GM21367 (cell line): ENCODE measurements around the gene COL4A3.
A peak's percentile ranks its signal among the peaks of the same experiment; 100 is the strongest.

Source experiments
- ATAC-seq: cut with Tn5 transposase; IDR thresholded peaks from one replicate; pipeline ENCODE4 v1.9.1; 2021; ENCODE audit not compliant: unreplicated experiment

The COL4A3 gene

GRCh38 chr2:227163998-227164762 is at the start of gene COL4A3, which contains the start of gene COL4A4:
COL4A3 (plus strand) TSS chr2:227164624; CDS start chr2:227164727, 103 bp downstream.
COL4A4 (minus strand) TSS chr2:227164205; CDS start chr2:227147483, 16,722 bp downstream.
- peak; percentile 59 for ATAC-seq

GRCh38 chr2:227115761-227116160 is 48.7 kb upstream of the COL4A3 start:
- ATAC-seq = no peak

DNA sequence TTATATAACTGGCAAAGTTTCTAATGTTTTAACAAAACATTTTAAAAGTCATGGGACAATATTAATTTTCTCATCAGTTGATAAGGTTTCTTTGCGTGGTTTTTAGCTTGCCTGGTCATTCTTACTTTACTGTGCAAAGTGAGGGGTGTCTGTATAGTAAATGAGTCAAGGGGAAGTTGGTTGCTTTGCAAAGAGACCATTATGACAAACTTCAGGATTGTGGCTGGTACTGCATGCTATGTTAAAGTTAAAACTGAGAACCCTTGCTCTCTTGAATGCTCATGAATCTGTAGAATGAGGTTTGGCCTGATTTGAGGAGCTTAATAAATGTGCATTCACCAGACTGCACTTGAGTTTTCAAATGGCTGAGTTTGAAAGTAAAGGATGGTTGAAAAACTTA is 47.4 kb upstream of the COL4A3 start:
- no peak for ATAC-seq

- no peak for ATAC-seq
Measured at GRCh38 chr2:227117852-227118251, 46.6 kb upstream of the COL4A3 start.

DNA sequence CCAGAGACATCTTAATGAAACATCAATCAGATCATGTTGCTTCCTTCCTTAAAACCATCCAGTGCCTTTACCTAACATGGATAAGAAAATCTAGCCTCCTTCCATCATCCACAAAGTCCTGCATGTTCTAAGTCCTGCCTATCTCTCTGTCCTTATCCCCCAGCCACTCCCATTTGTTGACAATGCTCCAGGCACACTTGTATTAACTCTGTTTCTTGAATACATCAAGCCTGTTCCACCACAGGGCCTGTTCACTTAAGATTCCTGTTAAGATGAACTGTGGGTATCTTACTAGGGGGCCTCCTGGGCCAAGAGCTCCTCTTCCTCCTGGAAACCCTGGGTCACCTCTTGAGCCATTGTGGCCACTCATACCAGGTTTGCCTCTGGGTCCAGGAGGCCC is 46.1 kb upstream of the COL4A3 start:
- no peak for ATAC-seq

- ATAC-seq = no peak
Measured at GRCh38 chr2:227123697-227124096, 40.7 kb upstream of the COL4A3 start.

GRCh38 chr2:227124811-227125210 is 39.6 kb upstream of the COL4A3 start:
- ATAC-seq = no peak

DNA sequence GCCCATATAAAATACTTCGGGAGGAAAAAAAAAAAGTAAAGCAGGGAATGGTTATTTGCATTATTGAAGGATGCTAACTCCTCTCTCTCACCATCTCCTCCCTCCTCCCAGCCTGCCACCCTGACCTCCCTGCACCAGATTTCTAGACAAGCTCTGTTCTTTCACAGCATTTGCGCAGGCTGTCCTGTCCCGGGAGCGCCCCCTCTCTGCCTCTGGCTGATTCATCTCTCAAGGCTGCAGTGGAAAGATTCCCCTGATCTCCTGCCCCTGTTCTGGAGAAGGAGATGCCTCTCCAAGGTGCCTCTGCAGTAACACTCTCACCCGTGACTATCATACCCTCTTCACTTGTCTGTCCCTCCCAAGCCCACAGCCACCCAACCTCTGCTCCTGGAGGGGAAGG is 38.9 kb upstream of the COL4A3 start:
- ATAC-seq = no peak

DNA sequence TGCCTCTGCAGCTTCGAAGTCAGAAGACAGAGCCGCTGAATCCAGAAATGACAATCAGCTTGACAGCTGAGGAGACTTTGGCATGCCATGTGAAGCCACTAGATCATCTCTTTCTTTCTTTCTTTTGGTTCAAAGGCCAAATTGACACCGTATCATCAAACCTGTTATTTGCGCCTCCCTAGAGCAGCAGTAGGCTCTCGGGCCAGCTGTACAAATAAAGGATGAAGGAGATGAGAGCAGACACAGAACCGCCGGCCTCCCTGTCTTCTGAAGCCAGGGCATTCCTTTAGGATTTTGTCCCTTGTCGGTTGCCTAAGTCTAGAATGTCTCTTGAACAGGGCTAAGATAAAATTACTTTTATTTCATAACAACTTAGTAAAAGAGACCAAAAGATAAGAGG is 37.2 kb upstream of the COL4A3 start:
- ATAC-seq = no peak

DNA sequence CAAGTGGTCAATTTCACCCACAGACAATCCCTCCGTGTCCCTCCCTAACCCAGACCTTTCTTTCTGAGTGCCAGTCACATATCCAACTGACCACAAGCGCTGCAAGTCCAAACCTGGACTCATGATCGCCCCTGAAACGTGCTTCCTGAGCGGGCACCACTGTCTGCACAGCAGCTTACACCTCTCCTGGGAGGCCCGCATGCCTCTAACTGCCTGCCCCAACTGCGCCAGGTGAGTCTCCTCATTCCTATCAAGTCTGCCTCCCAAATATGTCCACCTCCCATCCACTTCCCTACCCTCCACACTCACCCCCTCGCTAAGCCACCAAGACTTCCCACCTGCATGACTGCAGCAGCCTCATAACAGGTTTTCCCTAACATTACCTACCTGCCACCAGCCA is 33.8 kb upstream of the COL4A3 start:
- ATAC-seq = no peak

GRCh38 chr2:227132986-227133385 is 31.4 kb upstream of the COL4A3 start:
- no peak for ATAC-seq

- ATAC-seq = no peak
Measured at GRCh38 chr2:227134591-227134990, 29.8 kb upstream of the COL4A3 start.

DNA sequence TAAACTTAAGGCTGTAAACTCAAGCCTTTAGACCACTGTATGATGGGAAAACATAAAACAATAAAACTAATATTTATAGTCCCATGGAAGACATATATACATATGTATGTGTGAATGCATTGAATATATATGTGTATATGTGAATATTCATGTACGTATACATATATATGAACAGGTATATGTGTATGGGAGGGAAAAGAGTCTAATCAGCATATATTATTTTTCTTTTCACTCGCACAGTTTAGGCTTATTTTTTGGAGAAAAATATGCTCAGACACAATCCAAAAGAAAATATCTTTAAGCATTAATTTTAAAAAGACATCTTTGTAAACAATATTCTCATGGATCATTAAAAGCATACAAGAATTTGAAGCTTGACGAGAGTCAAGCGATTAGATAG is 23.1 kb upstream of the COL4A3 start:
- ATAC-seq = no peak

DNA sequence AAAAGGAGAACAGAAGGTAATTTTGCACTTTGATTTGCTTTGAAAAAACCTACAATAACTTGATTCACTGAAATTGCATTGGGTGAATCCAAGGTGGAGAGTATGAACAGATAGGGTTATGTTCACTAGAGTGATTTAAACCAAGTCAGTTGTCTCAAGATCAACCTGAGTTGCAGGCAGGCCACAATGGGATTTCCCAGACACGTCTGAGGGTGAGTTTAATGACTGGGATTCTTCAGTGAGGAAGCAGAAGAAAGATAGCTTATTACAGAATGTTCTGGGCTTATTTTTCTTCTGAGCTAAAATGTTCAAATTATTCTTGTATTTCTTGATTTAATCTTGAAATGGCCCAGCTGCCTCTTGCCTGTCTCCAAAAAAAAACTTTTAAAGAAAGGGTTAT is 20.5 kb upstream of the COL4A3 start:
- ATAC-seq = no peak

DNA sequence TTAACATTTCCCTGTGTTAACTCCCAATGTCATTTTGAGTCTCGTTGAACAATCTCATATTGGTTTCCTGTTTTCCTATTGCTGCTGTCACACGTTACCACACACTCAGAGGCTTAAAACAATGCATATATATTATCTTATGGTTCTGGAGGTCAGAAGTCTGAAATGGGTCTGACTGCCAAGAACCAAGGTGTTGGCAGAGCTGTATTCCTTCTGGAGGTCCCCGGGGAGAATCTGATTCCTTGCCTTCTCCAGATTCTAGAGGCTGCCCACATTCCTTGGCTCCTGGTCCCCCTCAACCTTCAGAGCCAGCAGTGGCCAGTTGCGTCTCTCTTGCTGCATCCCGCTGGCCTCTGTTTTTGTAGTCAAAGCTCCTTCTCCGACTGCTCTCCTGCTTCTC is 18.0 kb upstream of the COL4A3 start:
- ATAC-seq = no peak

DNA sequence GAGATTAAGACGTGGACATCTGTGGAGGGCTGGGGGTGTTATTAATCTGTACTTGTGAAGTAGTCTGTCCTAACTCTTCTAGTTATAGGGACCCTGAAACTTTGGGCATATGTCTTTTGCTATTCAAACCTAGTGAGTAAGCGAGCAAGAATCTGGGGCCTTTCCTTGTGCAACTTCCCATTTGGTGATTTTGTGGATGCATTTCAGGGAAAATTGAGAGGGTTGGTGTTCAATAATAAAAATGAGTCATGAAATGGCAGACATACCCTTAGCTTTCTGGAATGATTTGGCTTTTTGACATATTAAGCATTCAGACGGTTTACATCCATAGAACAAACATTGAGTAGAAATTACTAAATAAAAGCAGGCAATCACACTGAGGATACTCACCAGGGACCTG is 17.4 kb upstream of the COL4A3 start:
- ATAC-seq = no peak

- no peak for ATAC-seq
Measured at GRCh38 chr2:227148106-227148505, 16.3 kb upstream of the COL4A3 start.

DNA sequence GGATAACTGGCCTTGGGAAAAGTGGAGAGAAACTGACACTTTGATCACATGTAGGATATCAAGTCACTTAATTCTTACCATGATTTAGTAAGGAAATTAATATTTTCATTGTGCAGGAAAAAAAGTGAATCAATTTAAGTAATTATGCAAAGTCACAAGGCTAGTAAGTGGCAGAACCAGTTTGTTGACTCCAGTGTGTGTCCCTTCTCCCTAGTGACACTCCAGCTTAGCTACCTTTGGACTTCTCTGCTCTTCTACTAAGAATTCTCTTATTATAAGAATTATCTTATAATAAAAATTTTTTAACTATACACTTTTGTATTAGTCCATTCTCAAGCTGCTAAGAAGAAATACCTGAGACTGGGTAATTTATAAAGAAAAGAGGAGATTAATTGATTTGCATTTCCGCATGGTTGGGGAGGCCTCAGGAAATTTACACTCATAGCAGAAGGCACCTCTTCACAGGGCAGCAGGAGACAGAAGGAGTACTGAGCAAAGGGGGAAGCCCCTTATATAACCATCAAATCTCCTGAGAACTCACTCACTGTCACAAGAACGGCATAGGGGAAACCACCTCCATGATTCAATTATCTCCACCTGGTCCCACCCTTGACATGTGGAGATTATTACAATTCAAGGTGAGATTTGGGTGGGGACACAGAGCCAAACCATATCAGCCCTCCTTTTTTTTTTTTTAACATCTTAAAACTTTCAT is 14.0 kb upstream of the COL4A3 start:
- ATAC-seq = no peak

DNA sequence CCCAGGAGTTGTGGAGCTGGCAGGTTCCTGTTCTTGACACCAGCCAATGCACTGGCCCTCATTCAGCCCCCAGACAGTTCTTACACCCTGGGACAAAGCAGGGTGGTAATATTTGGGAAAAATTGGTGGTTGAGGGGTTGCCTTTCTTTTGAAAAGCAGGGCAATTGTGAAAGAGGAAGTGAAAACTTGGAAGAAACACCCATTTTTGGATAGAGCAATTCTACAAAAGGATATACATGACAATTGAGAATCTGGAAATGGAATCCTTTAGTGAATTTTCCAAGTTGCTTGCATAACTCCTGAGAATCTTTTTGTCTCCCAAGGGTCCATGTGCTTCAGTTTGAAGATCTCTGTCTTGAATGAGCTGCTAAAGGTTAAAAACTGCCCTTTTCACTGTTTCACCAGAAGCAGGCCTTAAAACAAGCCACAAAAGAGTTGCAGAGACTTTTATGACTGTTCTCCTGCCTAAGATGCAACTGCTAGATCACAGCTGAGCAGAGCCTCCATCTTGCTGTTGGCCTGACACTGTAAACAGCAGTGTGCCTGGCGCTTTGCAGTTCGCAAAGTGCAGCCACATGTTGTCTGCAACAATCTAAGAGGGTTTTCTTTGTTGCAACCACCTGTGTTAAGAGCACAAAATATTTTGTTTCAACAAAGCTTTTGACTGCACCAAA is 12.2 kb upstream of the COL4A3 start:
- no peak for ATAC-seq

DNA sequence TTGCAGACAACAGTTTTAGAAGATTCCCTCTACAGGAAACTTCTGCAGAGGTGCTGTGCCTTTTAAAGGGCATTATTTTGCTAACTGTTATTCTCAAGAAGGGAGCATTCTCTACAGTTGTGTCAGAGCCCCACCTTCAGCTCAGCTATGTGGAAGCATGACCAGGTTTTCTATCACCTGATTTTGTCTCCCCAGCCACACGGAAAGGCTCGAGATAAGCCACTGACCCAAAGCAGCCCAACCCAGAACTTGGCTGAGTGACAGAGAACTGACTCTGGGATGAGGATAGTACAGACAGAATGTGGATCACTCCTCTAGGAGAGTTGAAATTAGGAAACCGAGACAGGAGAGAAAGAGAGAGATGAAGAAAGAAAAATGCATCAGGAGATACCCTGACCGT is 11.1 kb upstream of the COL4A3 start:
- no peak for ATAC-seq

- ATAC-seq = no peak
Measured at GRCh38 chr2:227153758-227154486, 10.5 kb upstream of the COL4A3 start.
